ENCODE measurements around the gene DDX42. TPM values are rescaled to one million over a fixed set of nuclear protein-coding genes. Genes with fewer than 3 reads are reported as not detected.

DDX42 gene
- total RNA-seq (2021), result 184 and 187 TPM in 2 replicates
- long read RNA-seq, full-length matches to known transcripts, result 35 of 90 reads
- long read RNA-seq, partial matches to known transcripts, result 35 of 90 reads
- long read RNA-seq, other reads (novel, unspliced or antisense), result 20 of 90 reads

GRCh38 chr17:63774141-63774968 lies at the start of gene DDX42:
Gene DDX42 (plus strand): TSS chr17:63774170. CDS start chr17:63787050, 12,880 bp downstream.
- no CpG with 5 or more reads among the region's 67 CpGs for WGBS (ENCODE audit: extremely low coverage, insufficient read length, low lambda C conversion rate)
- Mint-ChIP-seq H3K4me3 (peak within 1 kb of the TSS; percentile 99 to 100), H3K27me3 (ENCODE audit: low read depth) (no peaks in the 10 kb centered on the region), H3K9me3 (no peaks in the 10 kb centered on the region), H3K36me3 (ENCODE audit: insufficient read depth in 1 of 3, low read depth in 3 of 3) (peaks cover 30 to 43% (median 36%) of the 10 kb centered on the region in 3 experiments), H3K4me1 (peaks cover 18 to 19% of the 10 kb centered on the region in 2 experiments), H3K27ac (peak within 1 kb of the TSS; percentile 100)
- H2BK120ac ChIP-seq (ENCODE audit: low read depth, low read length, poor library complexity, severe bottlenecking), result peak within 1 kb of the TSS; percentile 93
- no peak within 1 kb of the TSS for H2AFZ ChIP-seq (ENCODE audit: low read length)
- H3K4me2 ChIP-seq (ENCODE audit: insufficient read depth, insufficient read length, low read length), result peak within 1 kb of the TSS; percentile 98
- H3K4ac ChIP-seq (ENCODE audit: low read depth, low read length), result no peak within 1 kb of the TSS; the same call in 1 of the 2 replicates
- peaks cover 9% of the 10 kb centered on the region for H3K23me2 ChIP-seq (ENCODE audit: insufficient read length, low read depth, low read length, poor library complexity, severe bottlenecking)
- DNase-seq, result peak; percentile 60
- peak within 1 kb of the TSS; percentile 80 for H3T11ph ChIP-seq (ENCODE audit: low read length)
- no peak within 1 kb of the TSS for H3K23ac ChIP-seq (ENCODE audit: insufficient read length, low read depth, low read length)
- peak within 1 kb of the TSS; percentile 61 for H2BK5ac ChIP-seq (ENCODE audit: insufficient read length, low read length)
- no peak within 1 kb of the TSS for H2AK5ac ChIP-seq (ENCODE audit: insufficient read length, low read length)
- H2BK20ac ChIP-seq (ENCODE audit: low read depth, low read length, poor library complexity, severe bottlenecking), result no peak within 1 kb of the TSS
- peak within 1 kb of the TSS; percentile 86 for H3K9ac ChIP-seq (ENCODE audit: extremely low read depth, insufficient read length, low read length)
- no peaks in the 10 kb centered on the region; the same call in 1 of the 2 replicates for H3K4me1 ChIP-seq (ENCODE audit: insufficient read depth, low read length)
- H3K79me1 ChIP-seq (ENCODE audit: insufficient read depth, low read depth, low read length, poor library complexity, severe bottlenecking), result no peaks in the 10 kb centered on the region
- H3K79me2 ChIP-seq (ENCODE audit: insufficient read depth, low read length), result peaks cover 68% of the 10 kb centered on the region
- no peak within 1 kb of the TSS for H4K8ac ChIP-seq (replicated peaks; ENCODE audit: insufficient read length, low read depth, low read length)
- no peak within 1 kb of the TSS for H2BK12ac ChIP-seq (ENCODE audit: insufficient read length, low read depth, low read length)
- H4K91ac ChIP-seq (ENCODE audit: insufficient read length, low read depth, low read length), result no peak within 1 kb of the TSS
- H3K27me3 ChIP-seq (ENCODE audit: insufficient read depth, low read length), result no peaks in the 10 kb centered on the region
- H4K5ac ChIP-seq (ENCODE audit: insufficient read length, low read depth, low read length), result no peak within 1 kb of the TSS
- H4K20me1 ChIP-seq (ENCODE audit: control insufficient read depth, insufficient read depth, insufficient read length), result no peaks in the 10 kb centered on the region
- TF ChIP-seq CTCF (conservative IDR thresholded peaks at IDR 0.05), result peak; percentile 39; the same call in 2 of the 3 replicates
- peak within 1 kb of the TSS; percentile 58; the same call in 1 of the 2 replicates for H2BK15ac ChIP-seq (ENCODE audit: low read depth, low read length)
- H3K56ac ChIP-seq (ENCODE audit: insufficient read length, low read depth, low read length), result peak within 1 kb of the TSS; percentile 28
- H3K27ac ChIP-seq (ENCODE audit: insufficient read length, low read depth, low read length), result peak within 1 kb of the TSS; percentile 93
- H3K9me3 ChIP-seq (ENCODE audit: control insufficient read depth, low read depth, low read length), result no peaks in the 10 kb centered on the region
- peak within 1 kb of the TSS; percentile 91 for H3K18ac ChIP-seq (ENCODE audit: insufficient read length, low read depth, low read length)
- H3K14ac ChIP-seq (ENCODE audit: insufficient read depth, low read length), result peak within 1 kb of the TSS; percentile 96; the same call in 1 of the 2 replicates
